Astrocyte of the spinal cord (primary cell): ENCODE results near the gene ZNF346.
A peak's percentile ranks its signal among the peaks of the same experiment; 100 is the strongest.

ENCODE experiments used
- DNase-seq: peaks from one replicate; pipeline ENCODE4 v3.0.0; 2011; ENCODE audit warnings: low read depth, low spot score
- H3K4me3 ChIP-seq: 2 replicates; pipeline ENCODE4 v1.5.1; 2011; ENCODE audit warnings: low read depth, mild to moderate bottlenecking, low read length, moderate library complexity
- CTCF ChIP-seq: IDR thresholded peaks from 2 replicates; pipeline ENCODE4 v1.5.1; 2012; ENCODE audit warnings: low read depth, mild to moderate bottlenecking, low read length, inconsistent platforms
- in situ Hi-C: cut with HindIII; loops from 2 replicates; pipeline ENCODE4 v1.10.0; 2017; ENCODE audit warnings: low sequenced_read_pairs

The ZNF346 gene

GRCh38 chr5:177080265-177080664 lies 57.8 kb downstream of the ZNF346 start:
- no peak for TF ChIP-seq CTCF
- no peak overlapping the region for H3K4me3 ChIP-seq
- DNase-seq, result no peak
- in situ Hi-C loops, result no loop called here

GRCh38 chr5:177081859-177082258 lies 59.4 kb downstream of the ZNF346 start:
- no peak overlapping the region for H3K4me3 ChIP-seq
- in situ Hi-C loops, result no loop called here
- TF ChIP-seq CTCF, result no peak
- no peak for DNase-seq

GRCh38 chr5:177083357-177083756 lies 60.9 kb downstream of the ZNF346 start:
- in situ Hi-C loops, result no loop called here
- DNase-seq, result no peak
- TF ChIP-seq CTCF, result no peak

DNA sequence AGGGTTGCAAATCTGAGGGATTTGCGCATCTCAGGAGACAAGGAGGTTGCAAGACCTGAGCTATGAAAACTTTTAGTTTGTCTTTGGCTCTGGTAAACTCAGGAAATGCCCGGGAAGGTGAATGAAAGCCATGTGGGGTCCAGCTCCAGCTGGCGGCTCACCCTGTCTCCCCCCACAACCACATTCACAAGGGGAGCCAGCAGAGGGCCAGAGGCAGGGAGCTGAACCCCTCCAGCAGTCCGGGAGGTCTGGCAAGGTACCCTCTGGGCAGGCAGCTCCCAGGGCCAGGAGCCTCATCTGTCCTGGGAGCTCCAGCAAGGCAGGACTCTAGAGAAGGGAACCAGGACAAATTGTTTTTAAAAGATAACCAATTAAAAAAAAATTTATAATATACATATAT lies 61.7 kb downstream of the ZNF346 start:
- in situ Hi-C loops, result no loop called here

More at GRCh38 chr5:177083357-177083756, 60.9 kb downstream of the ZNF346 start:
- no peak overlapping the region for H3K4me3 ChIP-seq

DNA sequence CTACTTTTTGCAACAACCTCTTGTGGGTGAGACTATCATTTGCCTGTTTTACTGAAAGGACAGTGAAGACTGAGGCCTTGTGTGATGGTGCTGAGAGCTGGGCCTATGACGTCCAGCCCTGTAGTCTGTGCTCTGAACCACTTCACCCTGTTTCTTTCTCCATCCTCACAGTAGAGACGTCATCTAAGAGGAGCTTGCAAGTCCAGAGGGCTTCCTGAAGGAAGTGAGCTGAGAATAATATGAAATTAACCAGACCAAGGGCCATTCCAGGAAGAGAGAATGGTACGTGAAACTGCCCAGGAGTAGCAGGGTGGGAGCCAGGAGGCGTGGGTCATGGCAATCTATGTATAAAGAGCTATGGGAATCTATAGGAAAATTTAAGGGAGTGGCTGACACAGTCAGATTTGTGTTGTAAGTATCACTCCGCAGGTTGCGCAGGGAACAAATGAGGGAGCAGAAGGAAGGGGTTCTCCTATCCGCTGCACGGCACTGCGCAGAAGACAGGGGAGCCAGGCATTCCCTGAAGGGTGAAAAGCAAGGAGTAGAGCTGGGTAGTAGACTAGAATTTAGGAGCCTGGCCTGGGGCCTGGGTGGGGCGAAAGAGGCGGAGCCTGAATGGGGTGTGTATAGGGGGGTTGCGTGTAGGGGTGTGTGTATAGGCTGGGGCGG lies 63.6 kb downstream of the ZNF346 start:
- in situ Hi-C loops, result no loop called here
- H3K4me3 ChIP-seq, result no peak overlapping the region
- no peak for TF ChIP-seq CTCF
- peak; percentile 5 for DNase-seq

More for the DNA sequence above, 61.7 kb downstream of the ZNF346 start:
- no peak for DNase-seq
- no peak for TF ChIP-seq CTCF
- H3K4me3 ChIP-seq, result no peak overlapping the region

GRCh38 chr5:177086654-177087397 lies 64.3 kb downstream of the ZNF346 start, which contains the start of gene FGFR4:
TSS of gene FGFR4 (plus strand) at chr5:177086915. CDS start at chr5:177089603, 2,688 bp downstream.
- in situ Hi-C loops, result no loop called here
- peak; percentile 51 for DNase-seq
- peak; percentile 46 for TF ChIP-seq CTCF
- peak within 1 kb of the TSS; percentile 22 for H3K4me3 ChIP-seq
